IPS-18c (cell line): ENCODE data around the gene IL20RA.
"Not testable (repeated sequence)": the region's sequence is repeated elsewhere in the genome, so short reads cannot be mapped to it uniquely, and the experiment has no call there.

Experiments used
- H3K4me3 ChIP-seq: 2 replicates; pipeline ENCODE4 v1.7.0; 2013; ENCODE audit warnings: low read depth, mild to moderate bottlenecking, low read length, moderate library complexity; ENCODE audit not compliant: insufficient read depth
- H3K9me3 ChIP-seq: one replicate; pipeline ENCODE4 v1.6.1; 2013; ENCODE audit warnings: mild to moderate bottlenecking, low read length, moderate library complexity; ENCODE audit not compliant: control insufficient read depth, insufficient read depth

Gene IL20RA

DNA sequence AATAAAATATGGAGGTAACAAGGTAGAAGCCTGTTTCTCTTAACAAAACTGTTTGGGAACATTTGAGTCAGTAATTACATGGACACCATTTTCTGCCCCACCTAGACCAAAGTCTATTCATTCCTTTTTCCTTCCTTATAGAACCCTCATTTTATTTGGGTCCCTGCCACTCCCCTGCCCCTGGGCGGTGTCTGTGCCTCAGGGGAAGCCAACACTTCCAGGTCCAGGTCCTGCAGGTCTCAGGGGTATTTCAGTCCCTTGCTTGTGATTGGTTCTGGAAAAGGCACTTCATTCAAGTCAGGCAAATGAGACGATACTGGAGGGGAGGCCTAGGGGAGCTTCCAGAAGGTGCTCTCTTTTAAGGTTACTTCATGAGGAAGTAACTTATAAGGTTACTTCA, 80.4 kb downstream of the IL20RA start:
- H3K4me3 ChIP-seq: no peak overlapping the region
- H3K9me3 ChIP-seq: no peaks in the 10 kb centered on the region

DNA sequence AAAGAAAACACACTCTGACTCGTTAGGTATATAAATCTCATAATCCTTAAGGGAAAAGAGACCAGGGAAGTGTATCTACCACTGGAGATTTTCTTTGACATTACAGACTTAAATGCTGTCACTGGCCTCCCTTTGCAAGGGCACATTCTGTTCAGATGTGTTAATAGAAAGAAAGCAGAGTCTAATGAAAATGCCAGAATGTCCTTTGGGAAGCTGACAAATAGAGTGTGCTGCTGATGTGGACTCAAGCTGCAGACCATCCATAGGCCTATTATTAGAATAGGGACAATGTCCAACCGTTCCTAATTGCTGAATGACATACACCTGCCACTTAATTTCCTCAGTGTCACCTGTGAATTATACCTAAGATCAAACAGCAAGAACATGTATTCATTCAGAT, 81.5 kb downstream of the IL20RA start:
- H3K4me3 ChIP-seq: no peak overlapping the region
- no peaks in the 10 kb centered on the region for H3K9me3 ChIP-seq

DNA sequence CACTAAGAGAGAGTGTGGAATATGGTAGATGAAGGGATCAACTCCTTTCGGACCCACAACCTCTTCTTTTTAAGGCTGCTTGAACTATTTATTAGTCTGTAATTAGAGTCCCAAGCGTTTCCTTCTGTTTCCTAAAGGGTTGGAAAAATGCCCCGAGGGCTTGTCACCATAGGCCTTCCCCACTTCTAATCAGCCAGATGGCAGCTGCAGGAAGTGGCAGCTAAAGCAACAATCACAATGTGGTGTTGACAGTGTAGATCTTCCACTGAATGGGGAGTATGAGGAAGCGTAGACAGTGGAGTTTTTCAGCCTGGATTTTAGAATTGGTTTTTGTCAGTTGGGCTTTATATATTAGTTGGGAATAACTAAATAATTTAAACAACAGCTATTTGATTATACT, 82.1 kb downstream of the IL20RA start:
- H3K9me3 ChIP-seq: no peaks in the 10 kb centered on the region
- H3K4me3 ChIP-seq: no peak overlapping the region

DNA sequence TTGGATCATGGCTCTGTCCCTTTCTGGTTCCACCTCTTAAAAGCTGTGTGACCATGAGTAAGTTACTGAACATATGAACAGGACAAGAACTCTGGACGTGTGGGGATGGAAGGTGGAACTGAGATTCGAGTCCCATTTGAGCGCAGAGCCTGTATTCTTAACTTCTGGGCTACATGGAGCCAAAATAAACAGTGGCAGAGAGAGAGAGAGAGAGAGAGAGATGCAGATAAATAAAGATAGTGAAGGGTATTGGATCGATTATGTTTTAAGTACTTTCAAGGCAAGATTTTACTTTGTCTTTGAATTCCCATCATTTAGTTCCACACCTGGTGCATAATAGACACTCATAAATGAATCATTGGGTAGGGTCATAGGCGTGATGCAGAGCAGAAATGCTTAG, 82.9 kb downstream of the IL20RA start:
- H3K4me3 ChIP-seq: no peak overlapping the region
- H3K9me3 ChIP-seq: no peaks in the 10 kb centered on the region

DNA sequence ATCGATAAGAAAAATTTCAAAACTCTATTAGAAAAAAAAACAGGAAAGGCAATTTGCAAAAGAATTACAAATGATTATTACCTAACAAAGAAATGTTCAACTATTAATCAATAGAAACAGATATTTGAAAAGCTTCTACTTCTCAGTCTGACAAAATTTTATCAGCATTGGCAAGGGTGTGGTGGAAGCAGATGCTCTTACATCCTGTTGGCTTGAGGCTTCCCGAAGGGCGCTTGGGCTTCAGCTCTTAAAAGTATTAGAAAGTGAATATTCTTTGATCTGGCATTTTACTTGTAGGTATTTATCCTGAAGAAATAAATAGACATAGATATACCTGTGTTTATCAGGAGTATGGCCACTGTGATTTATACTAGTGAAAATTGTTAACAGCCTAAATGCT, 84.0 kb downstream of the IL20RA start:
- H3K4me3 ChIP-seq: no peak overlapping the region
- no peaks in the 10 kb centered on the region for H3K9me3 ChIP-seq

DNA sequence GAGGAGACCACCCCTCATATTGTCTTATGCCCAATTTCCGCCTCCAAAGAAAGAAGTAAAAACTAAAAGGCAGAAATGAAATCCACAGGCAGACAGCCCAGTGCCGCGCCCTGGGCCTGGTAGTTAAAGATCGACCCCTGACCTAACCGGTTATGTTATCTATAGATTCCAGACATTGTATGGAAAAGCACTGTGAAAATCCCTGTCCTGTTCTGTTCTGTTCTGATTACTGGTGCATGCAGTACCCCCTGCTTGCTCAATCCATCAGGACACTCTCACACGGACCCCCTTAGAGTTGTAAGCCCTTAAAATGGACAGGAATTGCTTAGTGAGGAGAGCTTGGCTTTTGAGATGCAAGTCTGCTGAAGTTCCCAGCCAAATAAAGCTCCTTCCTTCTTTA, 84.8 kb downstream of the IL20RA start:
- H3K9me3 ChIP-seq, H3K4me3 ChIP-seq: not testable (repeated sequence)

DNA sequence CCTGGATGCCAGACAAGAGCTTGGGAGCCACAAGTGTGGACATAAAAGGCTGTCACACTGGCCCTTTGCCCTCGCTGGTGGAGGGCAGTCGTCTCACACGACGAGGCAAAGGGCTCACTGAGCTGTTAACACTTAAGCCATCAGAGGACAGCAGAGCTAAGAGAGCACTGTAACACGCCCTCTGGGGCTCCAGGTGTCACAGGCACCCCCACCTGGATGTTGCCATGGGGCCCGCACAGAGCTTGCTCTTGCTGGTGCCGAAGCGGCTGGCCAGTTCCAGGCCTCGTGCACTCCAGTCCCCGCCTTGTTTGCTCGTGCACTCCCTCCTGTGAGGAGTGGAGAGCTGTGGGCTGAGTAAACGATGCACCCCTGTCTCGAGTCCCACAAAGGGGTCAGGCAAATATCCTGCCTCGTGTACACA, 85.3 kb downstream of the IL20RA start:
- no peak overlapping the region for H3K4me3 ChIP-seq
- H3K9me3 ChIP-seq: no peaks in the 10 kb centered on the region

DNA sequence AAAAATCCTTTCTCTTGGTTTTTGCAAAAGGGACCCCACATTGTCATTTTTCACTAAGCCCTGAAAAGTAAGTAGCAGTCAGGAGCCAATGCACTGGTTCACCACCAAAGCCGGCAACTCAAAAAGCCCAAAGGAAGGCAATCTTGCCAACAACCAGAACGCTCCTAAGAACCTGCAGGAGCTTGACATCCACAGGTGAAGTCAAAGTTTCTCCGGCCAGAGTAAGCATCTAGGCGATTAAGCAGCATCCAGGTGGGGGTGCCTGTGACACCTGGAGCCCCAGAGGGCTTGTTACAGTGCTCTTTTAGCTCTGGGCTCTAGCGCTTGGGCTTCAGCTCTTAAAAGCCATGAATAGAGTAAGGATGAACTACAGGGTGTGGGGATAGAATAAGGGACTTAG, 86.6 kb downstream of the IL20RA start:
- H3K4me3 ChIP-seq: no peak overlapping the region

GRCh38 chr6:136956590-136957544, 87.9 kb downstream of the IL20RA start:
- Histone ChIP-seq H3K4me3 (no peak overlapping the region), H3K9me3 (no peaks in the 10 kb centered on the region)

More for the DNA sequence above, 86.6 kb downstream of the IL20RA start:
- no peaks in the 10 kb centered on the region for H3K9me3 ChIP-seq

DNA sequence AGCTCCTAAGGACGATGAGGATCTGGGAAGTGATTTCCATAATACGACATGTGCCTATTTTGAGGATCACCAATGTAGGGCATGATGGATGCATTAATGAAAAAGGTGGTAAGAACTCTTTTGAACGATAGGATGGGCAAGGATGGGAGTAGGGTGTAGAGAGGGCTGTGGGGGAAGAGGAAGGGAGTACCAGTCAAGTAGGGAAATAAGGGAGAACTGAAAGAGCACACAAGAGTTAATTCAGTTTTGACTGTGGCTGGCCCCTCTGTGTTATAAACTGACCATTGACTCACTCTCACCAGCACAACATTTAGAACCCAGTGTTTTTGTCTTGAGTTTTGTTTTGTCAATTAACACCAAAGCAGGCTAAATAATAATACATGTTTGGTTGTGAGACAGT, 89.6 kb downstream of the IL20RA start:
- no peak overlapping the region for H3K4me3 ChIP-seq
- H3K9me3 ChIP-seq: no peaks in the 10 kb centered on the region

DNA sequence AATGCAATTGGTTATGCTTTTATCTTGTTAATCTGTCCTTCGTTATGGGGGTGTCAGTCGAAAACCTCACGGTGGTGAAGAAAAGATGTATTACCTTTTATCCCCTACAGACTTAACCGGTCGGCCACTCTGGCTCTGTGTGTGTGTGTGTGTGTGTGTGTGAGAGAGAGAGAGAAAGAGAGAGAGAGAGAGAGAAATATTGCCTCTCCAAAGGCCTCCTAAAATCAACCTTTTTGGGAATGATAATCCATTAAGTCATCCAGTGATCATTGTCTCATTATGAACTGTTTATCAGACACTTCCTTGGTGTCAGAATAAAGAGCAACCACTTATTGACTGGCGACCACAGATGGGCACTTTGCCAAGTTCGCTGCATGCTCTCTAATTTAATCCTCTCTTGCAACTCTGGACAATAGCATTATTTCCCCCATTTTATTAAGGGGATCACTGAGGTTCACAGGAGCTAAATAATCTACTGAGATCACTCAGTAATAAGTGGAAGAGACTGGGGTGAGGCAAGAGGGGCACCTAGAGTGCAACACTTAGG, 92.0 kb downstream of the IL20RA start:
- no peaks in the 10 kb centered on the region for H3K9me3 ChIP-seq
- H3K4me3 ChIP-seq: no peak overlapping the region

GRCh38 chr6:136950436-136951126, 94.2 kb downstream of the IL20RA start:
- H3K4me3 ChIP-seq: no peak overlapping the region
- H3K9me3 ChIP-seq: no peaks in the 10 kb centered on the region
